Endothelial cell of umbilical vein (primary cell): ENCODE data around the gene CAMKMT. TPM values are rescaled to one million over a fixed set of nuclear protein-coding genes. Genes with fewer than 3 reads are reported as not detected.

Experiments used
- BruUV-seq: library from RNA; stranded (reverse); fragments of 400-500 nt; replicated peaks from 2 replicates; lab custom pipeline; 2021; lab: Mats Ljungman, UMichigan
- CTCF ChIA-PET: fragments of 300-600, 350-600 bp; sonication (Branson Sonifier 250); formaldehyde crosslinking; loops from one replicate; lab custom pipeline; 2021; ENCODE audit warnings: antibody characterized with exemption, inconsistent platforms; lab: Charles Lee
- POLR2A ChIA-PET: fragments of 300-600, 350-600 bp; sonication (Branson Sonifier 250); formaldehyde crosslinking; loops from one replicate; lab custom pipeline; 2021; ENCODE audit warnings: antibody characterized with exemption, inconsistent platforms; lab: Charles Lee
- DNase-seq: peaks from one replicate; pipeline ENCODE4 v3.0.0-alpha.2; 2011; ENCODE audit warnings: low read depth, low spot score
- FAIRE-seq: peaks from 2 replicates; lab custom pipeline; 2011; peaks lifted over from hg19 to GRCh38; lab: Jason Lieb, UNC
- H2AFZ ChIP-seq: 2 replicates; pipeline ENCODE4 v1.6.0; 2012; ENCODE audit warnings: low read depth, low read length, control low read depth, inconsistent platforms
- H3K27ac ChIP-seq: 2 replicates; pipeline ENCODE4 v1.5.1; 2011; ENCODE audit warnings: low read depth, mild to moderate bottlenecking, control low read depth, low read length, moderate library complexity; ENCODE audit not compliant: insufficient read depth
- H3K27me3 ChIP-seq, 2 experiments: 2 replicates each; pipeline versions ENCODE4 v1.6.0 to v1.6.1; 2011; ENCODE audit warnings: low read length in 2 of 2, mixed read lengths in 1 of 2; ENCODE audit not compliant: control insufficient read depth in 2 of 2, insufficient read depth in 2 of 2
- H3K36me3 ChIP-seq, 2 experiments: 2 replicates in 1 of 2; 3 replicates in 1 of 2; pipeline ENCODE4 v1.5.1; 2011; ENCODE audit warnings: low read length in 2 of 2, mild to moderate bottlenecking in 1 of 2, moderate library complexity in 1 of 2; ENCODE audit not compliant: control insufficient read depth in 2 of 2, insufficient read depth in 2 of 2; ENCODE audit errors: extremely low read depth in 1 of 2
- H3K4me1 ChIP-seq: 3 replicates; pipeline ENCODE4 v1.5.1; 2011; ENCODE audit warnings: mild to moderate bottlenecking, low read length; ENCODE audit not compliant: control insufficient read depth, insufficient read depth; ENCODE audit errors: extremely low read depth
- H3K4me2 ChIP-seq: 2 replicates; pipeline ENCODE4 v1.6.1; 2011; ENCODE audit warnings: low read length, control low read depth, mixed read lengths; ENCODE audit not compliant: insufficient read depth
- H3K4me3 ChIP-seq, 3 experiments: fragments of 200-600 bp in 1 of 3; sonication (generic), shearing (Covaris generic) in 1 of 3; replicated peaks in 1 of 3; 2 replicates each; pipeline ENCODE4 v1.5.1; 2011 to 2016; ENCODE audit warnings: control low read depth in 3 of 3, low read length in 3 of 3, mild to moderate bottlenecking in 2 of 3, inconsistent platforms in 1 of 3, low read depth in 1 of 3, moderate library complexity in 1 of 3; ENCODE audit not compliant: insufficient read depth in 1 of 3
- H3K79me2 ChIP-seq: 2 replicates; pipeline ENCODE4 v1.6.0; 2012; ENCODE audit warnings: low read length, inconsistent platforms; ENCODE audit not compliant: control insufficient read depth, insufficient read depth
- H3K9ac ChIP-seq: replicated peaks from 2 replicates; pipeline ENCODE3; 2011; ENCODE audit warnings: low read length, control low read depth; ENCODE audit not compliant: insufficient read depth; ENCODE audit errors: extremely low read depth
- H3K9me1 ChIP-seq: replicated peaks from 3 replicates; pipeline ENCODE4 v1.6.0; 2011; ENCODE audit warnings: mild to moderate bottlenecking, low read length; ENCODE audit not compliant: control insufficient read depth, insufficient read depth; ENCODE audit errors: extremely low read depth
- H3K9me3 ChIP-seq: replicated peaks from 2 replicates; pipeline ENCODE4 v1.5.1; 2012; ENCODE audit warnings: low read length, inconsistent platforms; ENCODE audit not compliant: control insufficient read depth, insufficient read depth
- H4K20me1 ChIP-seq: replicated peaks from 2 replicates; pipeline ENCODE3; 2011; ENCODE audit warnings: mild to moderate bottlenecking, low read length; ENCODE audit not compliant: control insufficient read depth, insufficient read depth; ENCODE audit errors: extremely low read depth
- EZH2 ChIP-seq: IDR thresholded peaks from 2 replicates; pipeline ENCODE4 v1.6.1; 2012; ENCODE audit warnings: borderline replicate concordance, low read depth, mild to moderate bottlenecking, moderate library complexity, low read length, inconsistent platforms; ENCODE audit not compliant: severe bottlenecking
- FOS ChIP-seq: IDR thresholded peaks from 2 replicates; pipeline ENCODE4 v1.6.1; 2011; ENCODE audit warnings: mild to moderate bottlenecking, low read length, moderate library complexity, borderline replicate concordance; ENCODE audit not compliant: insufficient read depth
- GATA2 ChIP-seq: IDR thresholded peaks from 2 replicates; pipeline ENCODE4 v1.7.0; 2011; ENCODE audit warnings: low read depth, mild to moderate bottlenecking, moderate library complexity, mixed read lengths, low read length; ENCODE audit not compliant: insufficient read length, insufficient read depth
- JUN ChIP-seq: IDR thresholded peaks from 2 replicates; pipeline ENCODE4 v1.6.1; 2011; ENCODE audit warnings: borderline replicate concordance, low read depth; ENCODE audit not compliant: insufficient read length, insufficient read depth
- MAX ChIP-seq: IDR thresholded peaks from 2 replicates; pipeline ENCODE4 v1.6.1; 2011; ENCODE audit not compliant: insufficient read depth, insufficient read length
- MYC ChIP-seq: IDR thresholded peaks from one replicate; pipeline ENCODE4 v1.6.1; 2011; ENCODE audit warnings: mild to moderate bottlenecking, low read depth, low read length
- POLR2A ChIP-seq: IDR thresholded peaks from 2 replicates; pipeline ENCODE4 v1.6.1; 2012; ENCODE audit warnings: low read depth, mild to moderate bottlenecking, control low read depth, low read length
- POLR2AphosphoS5 ChIP-seq: IDR thresholded peaks from 2 replicates; pipeline ENCODE4 v1.6.1; 2012; ENCODE audit warnings: low read depth, mild to moderate bottlenecking, control low read depth, low read length, moderate library complexity; ENCODE audit not compliant: insufficient read depth
- dilution Hi-C: fragments of 300-500 bp; cut with MboI; formaldehyde crosslinking; loops from one replicate; pipeline ENCODE4 v1.15.0; 2019; ENCODE audit warnings: low sequenced_read_pairs; ENCODE audit not compliant: extremely low pct_ligation_motif_present
- intact Hi-C: fragments of 100-400 bp; cut with micrococcal nuclease; formaldehyde crosslinking; loops from one replicate; pipeline ENCODE4 v1.10.0; 2022
- polyA plus RNA-seq, 4 experiments: library from polyadenylated mRNA; depleted of rRNA in 3 of 4; stranded (reverse) in 3 of 4; unstranded in 1 of 4; fragments of >200 nt; gene quantifications; 2 replicates each; pipeline versions ENCODE4 v1.2.1 to v1.2.3, GENCODE V29; 2011 to 2012; ENCODE audit warnings: missing spikeins in 1 of 4
- total RNA-seq: library from RNA; stranded (reverse); gene quantifications from 2 replicates; pipeline ENCODE4 v1.2.3, GENCODE V29; 2021
- TF ChIP-seq, protein P1 (sequence below), 2 donors: IDR thresholded peaks; 1 replicate in 1 of 2; 2 replicates in 1 of 2; pipeline ENCODE4 v1.5.1; 2011; ENCODE audit warnings: low read length in 2 of 2, mild to moderate bottlenecking in 2 of 2, moderate library complexity in 2 of 2, control low read depth in 1 of 2, inconsistent platforms in 1 of 2, low read depth in 1 of 2; ENCODE audit not compliant: insufficient read depth in 1 of 2; ENCODE audit errors: extremely low read depth in 1 of 2

The CAMKMT gene
- total and polyA plus RNA-seq, 2 donors (not counting 3 experiments of a cell fraction or from before 2014, with no cell fraction given), result 4.1 to 10.7 TPM

DNA sequence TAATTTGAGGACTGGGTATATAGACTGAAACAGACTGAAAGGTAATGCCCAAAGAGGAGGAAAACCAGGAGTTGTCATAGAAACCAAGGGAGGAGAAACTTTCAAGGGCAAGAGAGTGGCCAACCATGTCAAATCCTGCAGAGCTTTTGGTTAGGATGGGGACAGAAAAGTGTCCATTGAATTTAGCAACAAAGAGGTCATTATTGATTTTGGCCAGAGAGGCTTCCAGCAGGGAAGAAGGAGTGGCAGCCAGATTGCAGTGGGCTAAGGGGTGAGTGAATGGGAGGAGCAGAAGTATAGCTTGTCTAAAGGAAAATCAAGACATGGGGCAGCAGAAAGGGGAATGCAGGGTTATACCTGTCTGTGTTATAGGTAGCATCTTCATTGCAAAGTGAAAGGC, 194.0 kb downstream of the CAMKMT start:
- POLR2A ChIA-PET, result no interaction called here
- Histone ChIP-seq H2AFZ (no peak overlapping the region), H3K9me1 (no peaks in the 10 kb centered on the region), H3K4me1 (peaks cover 32% of the 10 kb centered on the region), H3K79me2 (no peaks in the 10 kb centered on the region), H3K4me3 (no peak overlapping the region), H3K36me3 (no peaks in the 10 kb centered on the region), H3K27ac (no peak overlapping the region), H4K20me1 (no peaks in the 10 kb centered on the region), H3K27me3 (no peaks in the 10 kb centered on the region), H3K9ac (no peak overlapping the region), H3K9me3 (no peaks in the 10 kb centered on the region), H3K4me2 (no peak overlapping the region)
- CTCF ChIA-PET, result no interaction called here
- BruUV-seq, result no TSS peak
- intact Hi-C loops, result no loop called here
- TF ChIP-seq POLR2AphosphoS5, result no peak
- TF ChIP-seq JUN, result no peak
- no peak for TF ChIP-seq EZH2
- TF ChIP-seq FOS, result no peak
- no peak for TF ChIP-seq POLR2A
- TF ChIP-seq, protein P1, sequence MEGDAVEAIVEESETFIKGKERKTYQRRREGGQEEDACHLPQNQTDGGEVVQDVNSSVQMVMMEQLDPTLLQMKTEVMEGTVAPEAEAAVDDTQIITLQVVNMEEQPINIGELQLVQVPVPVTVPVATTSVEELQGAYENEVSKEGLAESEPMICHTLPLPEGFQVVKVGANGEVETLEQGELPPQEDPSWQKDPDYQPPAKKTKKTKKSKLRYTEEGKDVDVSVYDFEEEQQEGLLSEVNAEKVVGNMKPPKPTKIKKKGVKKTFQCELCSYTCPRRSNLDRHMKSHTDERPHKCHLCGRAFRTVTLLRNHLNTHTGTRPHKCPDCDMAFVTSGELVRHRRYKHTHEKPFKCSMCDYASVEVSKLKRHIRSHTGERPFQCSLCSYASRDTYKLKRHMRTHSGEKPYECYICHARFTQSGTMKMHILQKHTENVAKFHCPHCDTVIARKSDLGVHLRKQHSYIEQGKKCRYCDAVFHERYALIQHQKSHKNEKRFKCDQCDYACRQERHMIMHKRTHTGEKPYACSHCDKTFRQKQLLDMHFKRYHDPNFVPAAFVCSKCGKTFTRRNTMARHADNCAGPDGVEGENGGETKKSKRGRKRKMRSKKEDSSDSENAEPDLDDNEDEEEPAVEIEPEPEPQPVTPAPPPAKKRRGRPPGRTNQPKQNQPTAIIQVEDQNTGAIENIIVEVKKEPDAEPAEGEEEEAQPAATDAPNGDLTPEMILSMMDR (IDR thresholded peaks at IDR 0.05; ENCODE audit: extremely low read depth in 1 of 2, insufficient read depth in 1 of 2, low read depth in 1 of 2, low read length in 2 of 2), result no peak
- TF ChIP-seq GATA2, result no peak
- TF ChIP-seq MAX, result no peak
- TF ChIP-seq MYC, result no peak
- FAIRE-seq, result no peak
- dilution Hi-C loops, result no loop called here
- DNase-seq, result no peak
